ENCODE measurements around the gene NMUR1. TPM values are rescaled to one million over a fixed set of nuclear protein-coding genes. Genes with fewer than 3 reads are reported as not detected.
A peak's percentile ranks its signal among the peaks of the same experiment; 100 is the strongest.

Gene NMUR1
- total and polyA plus RNA-seq, 7 experiments from 2014 or later = 0.72 to 7.0 (median 1.4) TPM; not detected in 4

DNA sequence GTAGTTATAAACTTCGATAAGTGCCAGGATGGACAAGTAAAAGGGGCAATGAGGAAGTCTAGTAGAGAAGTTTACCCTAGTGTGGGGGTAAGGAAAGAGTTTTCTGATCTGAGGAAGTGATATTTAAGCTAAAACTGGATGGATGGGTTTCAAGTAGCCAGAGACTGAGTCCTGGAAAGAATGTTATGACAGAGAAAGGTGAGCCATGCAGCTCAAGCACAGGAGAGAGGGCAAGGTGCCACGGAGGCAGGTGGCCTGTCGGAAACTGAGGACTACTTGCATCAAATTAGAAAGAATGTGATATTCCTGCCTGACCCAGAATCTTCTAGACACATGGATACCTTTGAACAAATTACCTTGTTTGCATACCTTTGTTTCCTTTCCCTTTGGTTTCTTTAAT, 26.5 kb downstream of the NMUR1 start:
- peaks cover 0 to 11% (median 0%) of the 10 kb centered on the region in 3 experiments for H3K36me3 ChIP-seq (ENCODE audit: control insufficient read depth in 2 of 3, insufficient read depth in 3 of 3, low read length in 3 of 3)
- Mint-ChIP-seq H3K36me3 (peaks cover 0 to 38% (median 11%) of the 10 kb centered on the region in 5 donors), H3K9me3 (no peaks in the 10 kb centered on the region), H3K4me3 (no peak overlapping the region), H3K4me1 (peaks cover 0 to 2% (median 0%) of the 10 kb centered on the region in 7 donors), H3K27me3 (no peaks in the 10 kb centered on the region), H3K27ac (no peak overlapping the region)
- ATAC-seq (no peak), DNase-seq (no peak)
- no peaks in the 10 kb centered on the region for H3K9me3 ChIP-seq (ENCODE audit: control insufficient read depth in 2 of 3, low read length in 3 of 3)
- ChIA-PET POLR2A (no interaction called here), CTCF (no interaction called here)
- no peak overlapping the region for H3K27ac ChIP-seq (ENCODE audit: low read depth, low read length)
- no peaks in the 10 kb centered on the region for H3K4me1 ChIP-seq (ENCODE audit: control insufficient read depth in 2 of 2, insufficient read depth in 2 of 2, low read length in 2 of 2)
- no peak overlapping the region for H3K4me3 ChIP-seq (ENCODE audit: low read length)
- H3K27me3 ChIP-seq (ENCODE audit: control insufficient read depth in 2 of 2, insufficient read depth in 2 of 2, low read length in 2 of 2) = no peaks in the 10 kb centered on the region
- intact Hi-C loops (cut with micrococcal nuclease) = no loop called here

DNA sequence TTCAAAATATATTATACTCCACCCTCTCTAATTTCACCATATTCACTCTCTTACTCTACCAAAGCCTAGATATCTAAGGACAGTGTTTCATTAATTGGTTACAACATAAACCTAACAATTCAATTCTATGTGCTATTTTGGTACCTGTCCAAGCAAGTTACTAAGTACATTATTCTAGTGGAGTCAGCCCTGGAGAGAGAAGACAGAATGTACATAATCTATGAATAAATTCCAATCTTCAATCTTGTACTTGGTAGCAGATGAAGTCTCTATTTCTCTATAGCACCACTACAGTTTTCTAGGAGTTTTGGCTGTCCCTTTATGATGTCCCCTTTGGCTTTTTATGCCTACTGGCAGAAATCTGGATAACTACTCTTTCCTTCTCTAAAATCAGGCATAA, 27.6 kb downstream of the NMUR1 start:
- Histone ChIP-seq H3K4me3 (ENCODE audit: low read length) (no peak overlapping the region), H3K27me3 (ENCODE audit: control insufficient read depth in 2 of 2, insufficient read depth in 2 of 2, low read length in 2 of 2) (no peaks in the 10 kb centered on the region), H3K27ac (ENCODE audit: low read depth, low read length) (no peak overlapping the region), H3K9me3 (ENCODE audit: control insufficient read depth in 2 of 3, low read length in 3 of 3) (no peaks in the 10 kb centered on the region), H3K4me1 (ENCODE audit: control insufficient read depth in 2 of 2, insufficient read depth in 2 of 2, low read length in 2 of 2) (no peaks in the 10 kb centered on the region), H3K36me3 (ENCODE audit: control insufficient read depth in 2 of 3, insufficient read depth in 3 of 3, low read length in 3 of 3) (peaks cover 0 to 11% (median 0%) of the 10 kb centered on the region in 3 experiments)
- intact Hi-C loops (cut with micrococcal nuclease) = no loop called here
- H3K27ac Mint-ChIP-seq = no peak overlapping the region
- H3K9me3 Mint-ChIP-seq = no peaks in the 10 kb centered on the region
- peaks cover 0 to 34% (median 10%) of the 10 kb centered on the region in 5 donors for H3K36me3 Mint-ChIP-seq
- peaks cover 0 to 2% (median 0%) of the 10 kb centered on the region in 7 donors for H3K4me1 Mint-ChIP-seq
- DNase-seq (no peak), ATAC-seq (no peak)
- no peak overlapping the region for H3K4me3 Mint-ChIP-seq
- POLR2A ChIA-PET = no interaction called here
- CTCF ChIA-PET = no interaction called here
- H3K27me3 Mint-ChIP-seq = no peaks in the 10 kb centered on the region

DNA sequence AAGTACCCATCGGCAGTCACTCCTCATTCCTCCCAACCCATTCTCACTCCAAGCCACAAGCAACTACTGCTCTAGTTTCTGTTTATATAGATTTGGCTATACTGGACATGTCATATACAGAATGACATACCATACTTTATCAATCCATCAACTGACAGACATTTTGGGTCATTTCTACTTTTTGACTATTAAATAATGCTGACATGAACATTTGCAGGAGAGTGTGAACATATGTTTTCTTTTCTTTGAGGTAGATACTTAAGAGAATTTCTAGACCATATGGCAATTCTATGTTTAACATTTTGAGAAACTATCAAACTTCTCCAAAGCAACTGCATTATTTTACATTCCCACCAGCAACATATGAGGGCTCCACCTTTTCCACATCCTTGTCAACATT, 32.6 kb downstream of the NMUR1 start:
- DNase-seq (no peak), ATAC-seq (no peak)
- Histone ChIP-seq H3K4me3 (ENCODE audit: low read length) (no peak overlapping the region), H3K4me1 (ENCODE audit: control insufficient read depth in 2 of 2, insufficient read depth in 2 of 2, low read length in 2 of 2) (no peaks in the 10 kb centered on the region), H3K9me3 (ENCODE audit: control insufficient read depth in 2 of 3, low read length in 3 of 3) (no peaks in the 10 kb centered on the region), H3K36me3 (ENCODE audit: control insufficient read depth in 2 of 3, insufficient read depth in 3 of 3, low read length in 3 of 3) (peaks cover 0 to 2% (median 0%) of the 10 kb centered on the region in 3 experiments), H3K27me3 (ENCODE audit: control insufficient read depth in 2 of 2, insufficient read depth in 2 of 2, low read length in 2 of 2) (no peaks in the 10 kb centered on the region), H3K27ac (ENCODE audit: low read depth, low read length) (no peak overlapping the region)
- peaks cover 0 to 2% (median 0%) of the 10 kb centered on the region in 7 donors for H3K4me1 Mint-ChIP-seq
- no peaks in the 10 kb centered on the region for H3K9me3 Mint-ChIP-seq
- H3K4me3 Mint-ChIP-seq = no peak overlapping the region
- intact Hi-C loops (cut with micrococcal nuclease) = no loop called here
- no peak overlapping the region for H3K27ac Mint-ChIP-seq
- H3K27me3 Mint-ChIP-seq = peaks cover 0 to 7% (median 0%) of the 10 kb centered on the region in 5 donors
- ChIA-PET CTCF (no interaction called here), POLR2A (no interaction called here)
- peaks cover 0 to 5% (median 0%) of the 10 kb centered on the region in 5 donors for H3K36me3 Mint-ChIP-seq

DNA sequence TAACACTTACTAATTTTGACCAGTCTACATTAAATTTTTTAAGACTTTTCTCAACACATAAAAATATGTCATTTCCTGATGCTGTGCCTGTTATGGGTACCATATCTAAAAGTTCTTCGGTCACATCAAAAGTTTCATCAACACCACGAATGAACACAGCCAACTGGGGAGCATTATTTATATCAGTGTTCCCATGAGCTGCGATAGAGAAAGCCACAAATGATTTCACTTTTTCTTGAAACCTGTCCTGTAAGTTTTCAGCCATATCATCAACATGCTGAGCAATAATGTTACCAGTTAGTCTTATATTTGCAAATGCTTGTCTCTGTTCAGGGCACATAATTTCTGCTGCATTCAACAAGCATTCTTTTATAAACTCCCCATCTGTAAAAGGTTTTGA, 35.6 kb downstream of the NMUR1 start:
- no peaks in the 10 kb centered on the region for H3K36me3 ChIP-seq (ENCODE audit: control insufficient read depth in 2 of 3, insufficient read depth in 3 of 3, low read length in 3 of 3)
- ATAC-seq = no peak
- DNase-seq = no peak
- no peaks in the 10 kb centered on the region for H3K27me3 ChIP-seq (ENCODE audit: control insufficient read depth in 2 of 2, insufficient read depth in 2 of 2, low read length in 2 of 2)
- H3K4me1 ChIP-seq (ENCODE audit: control insufficient read depth in 2 of 2, insufficient read depth in 2 of 2, low read length in 2 of 2) = no peaks in the 10 kb centered on the region
- Mint-ChIP-seq H3K4me3 (no peak overlapping the region), H3K27ac (no peak overlapping the region), H3K27me3 (peaks cover 0 to 7% (median 0%) of the 10 kb centered on the region in 5 donors), H3K9me3 (no peaks in the 10 kb centered on the region), H3K36me3 (no peaks in the 10 kb centered on the region), H3K4me1 (peaks cover 0 to 2% (median 0%) of the 10 kb centered on the region in 7 donors)
- ChIA-PET CTCF (no interaction called here), POLR2A (no interaction called here)
- intact Hi-C loops (cut with micrococcal nuclease) = no loop called here
- H3K27ac ChIP-seq (ENCODE audit: low read depth, low read length) = no peak overlapping the region
- H3K9me3 ChIP-seq (ENCODE audit: control insufficient read depth in 2 of 3, low read length in 3 of 3) = no peaks in the 10 kb centered on the region
- H3K4me3 ChIP-seq (ENCODE audit: low read length) = no peak overlapping the region

DNA sequence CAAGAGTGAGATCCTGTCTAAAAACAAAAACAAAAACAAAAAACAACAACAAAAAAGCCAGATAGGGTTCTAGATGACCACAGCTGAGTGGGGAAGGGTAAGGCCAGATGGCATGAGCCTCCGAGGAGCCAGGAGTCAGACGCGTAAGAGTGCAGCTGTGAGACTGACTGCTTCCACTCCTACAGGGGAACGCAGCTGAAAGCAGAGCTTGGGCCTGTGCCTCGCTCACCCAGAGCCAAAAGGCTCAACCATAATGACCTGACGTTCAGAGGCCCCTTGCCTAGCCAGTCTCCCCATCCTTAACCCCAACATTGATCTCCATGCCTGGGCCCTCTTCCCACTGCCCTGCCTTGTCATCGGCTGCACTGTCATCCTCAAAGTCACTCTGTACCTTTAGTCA, 39.4 kb downstream of the NMUR1 start:
- H3K4me1 ChIP-seq (ENCODE audit: control insufficient read depth in 2 of 2, insufficient read depth in 2 of 2, low read length in 2 of 2) = no peaks in the 10 kb centered on the region
- H3K4me3 ChIP-seq (ENCODE audit: low read length) = no peak overlapping the region
- Mint-ChIP-seq H3K4me1 (peaks cover 0 to 10% (median 5%) of the 10 kb centered on the region in 7 donors), H3K27me3 (peaks cover 0 to 7% (median 0%) of the 10 kb centered on the region in 5 donors), H3K9me3 (no peaks in the 10 kb centered on the region), H3K27ac (no peak overlapping the region), H3K4me3 (no peak overlapping the region), H3K36me3 (peaks cover 0 to 2% (median 0%) of the 10 kb centered on the region in 5 donors)
- intact Hi-C loops (cut with micrococcal nuclease) = no loop called here
- H3K36me3 ChIP-seq (ENCODE audit: control insufficient read depth in 2 of 3, insufficient read depth in 3 of 3, low read length in 3 of 3) = no peaks in the 10 kb centered on the region
- no peak for ATAC-seq
- DNase-seq = no peak
- POLR2A ChIA-PET = interaction anchor here (0.8 kb wide), 1 partner anchor 371 kb away, joined by 3 read pairs; no protein-coding TSS in a partner anchor
- H3K9me3 ChIP-seq (ENCODE audit: control insufficient read depth in 2 of 3, low read length in 3 of 3) = no peaks in the 10 kb centered on the region
- CTCF ChIA-PET = interaction anchor here (0.8 to 1.0 kb wide), 2 partner anchors 10 to 387 kb away, joined by 3 read pairs; no protein-coding TSS in a partner anchor
- no peaks in the 10 kb centered on the region for H3K27me3 ChIP-seq (ENCODE audit: control insufficient read depth in 2 of 2, insufficient read depth in 2 of 2, low read length in 2 of 2)
- no peak overlapping the region for H3K27ac ChIP-seq (ENCODE audit: low read depth, low read length)

DNA sequence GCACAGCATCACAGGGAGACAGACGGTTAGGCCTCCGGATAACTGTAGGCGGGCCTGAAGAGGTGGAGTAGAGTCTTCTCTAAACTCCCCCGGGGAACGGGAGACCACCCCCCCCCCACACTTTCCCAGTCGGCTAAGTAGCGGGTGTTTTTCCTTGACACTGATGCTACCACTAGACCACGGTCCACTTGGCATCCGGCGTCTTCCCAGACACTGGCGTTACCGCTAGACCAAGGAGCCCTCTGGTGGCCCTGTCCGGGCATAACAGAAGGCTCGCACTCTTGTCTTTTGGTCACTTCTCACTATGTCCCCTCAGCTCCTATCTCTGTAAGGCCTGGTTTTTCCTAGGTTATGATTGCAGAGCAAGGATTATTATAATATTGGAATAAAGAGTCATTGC, 40.3 kb downstream of the NMUR1 start:
- Histone ChIP-seq H3K4me1 (ENCODE audit: control insufficient read depth in 2 of 2, insufficient read depth in 2 of 2, low read length in 2 of 2) (no peaks in the 10 kb centered on the region), H3K9me3 (ENCODE audit: control insufficient read depth in 2 of 3, low read length in 3 of 3) (no peaks in the 10 kb centered on the region), H3K27ac (ENCODE audit: low read depth, low read length) (no peak overlapping the region), H3K4me3 (ENCODE audit: low read length) (no peak overlapping the region), H3K36me3 (ENCODE audit: control insufficient read depth in 2 of 3, insufficient read depth in 3 of 3, low read length in 3 of 3) (no peaks in the 10 kb centered on the region), H3K27me3 (ENCODE audit: control insufficient read depth in 2 of 2, insufficient read depth in 2 of 2, low read length in 2 of 2) (no peaks in the 10 kb centered on the region)
- ChIA-PET CTCF (interaction anchor here (0.8 to 1.0 kb wide), 2 partner anchors 9 to 386 kb away, joined by 3 read pairs; no protein-coding TSS in a partner anchor), POLR2A (no interaction called here)
- no peak overlapping the region for H3K4me3 Mint-ChIP-seq
- no peaks in the 10 kb centered on the region for H3K9me3 Mint-ChIP-seq
- DNase-seq = no peak
- no peak overlapping the region for H3K27ac Mint-ChIP-seq
- intact Hi-C loops (cut with micrococcal nuclease) = no loop called here
- H3K4me1 Mint-ChIP-seq = peaks cover 0 to 10% (median 5%) of the 10 kb centered on the region in 7 donors
- peaks cover 0 to 7% (median 0%) of the 10 kb centered on the region in 5 donors for H3K27me3 Mint-ChIP-seq
- ATAC-seq = no peak
- peaks cover 0 to 2% (median 0%) of the 10 kb centered on the region in 5 donors for H3K36me3 Mint-ChIP-seq

DNA sequence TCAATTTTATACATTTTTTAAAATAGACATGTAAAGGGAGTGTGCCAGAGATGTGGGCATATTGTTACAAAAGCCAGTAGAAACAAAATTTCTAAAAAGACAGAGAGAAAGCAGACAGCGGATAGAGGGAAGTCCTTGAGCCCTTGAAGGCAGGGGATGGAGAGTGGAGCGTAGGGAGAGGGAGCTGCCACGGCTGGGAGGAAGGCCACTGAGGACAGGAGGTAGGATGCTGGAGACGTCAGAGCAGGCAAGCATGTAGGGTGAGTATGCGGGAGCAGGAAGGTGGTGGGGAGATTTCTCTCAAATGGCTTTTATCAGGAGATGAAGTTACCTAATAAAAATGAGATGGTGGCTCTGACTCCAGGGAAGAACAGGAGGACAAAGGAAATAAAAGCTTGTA, 41.9 kb downstream of the NMUR1 start:
- ChIA-PET CTCF (no interaction called here), POLR2A (interaction anchor here (1.4 kb wide), 1 partner anchor 28 kb away, joined by 3 read pairs; no protein-coding TSS in a partner anchor)
- Histone ChIP-seq H3K36me3 (ENCODE audit: control insufficient read depth in 2 of 3, insufficient read depth in 3 of 3, low read length in 3 of 3) (no peaks in the 10 kb centered on the region), H3K4me3 (ENCODE audit: low read length) (no peak overlapping the region), H3K27ac (ENCODE audit: low read depth, low read length) (no peak overlapping the region), H3K4me1 (ENCODE audit: control insufficient read depth in 2 of 2, insufficient read depth in 2 of 2, low read length in 2 of 2) (peaks cover 0 to under 1% of the 10 kb centered on the region in 2 donors), H3K9me3 (ENCODE audit: control insufficient read depth in 2 of 3, low read length in 3 of 3) (no peaks in the 10 kb centered on the region), H3K27me3 (ENCODE audit: control insufficient read depth in 2 of 2, insufficient read depth in 2 of 2, low read length in 2 of 2) (no peaks in the 10 kb centered on the region)
- no peaks in the 10 kb centered on the region for H3K9me3 Mint-ChIP-seq
- H3K27ac Mint-ChIP-seq = peak overlapping the region in 1 of 9 donors; percentile 15
- no peak for ATAC-seq
- no peak for DNase-seq
- no peak overlapping the region for H3K4me3 Mint-ChIP-seq
- intact Hi-C loops (cut with micrococcal nuclease) = no loop called here
- H3K27me3 Mint-ChIP-seq = peaks cover 0 to 3% (median 0%) of the 10 kb centered on the region in 5 donors
- H3K4me1 Mint-ChIP-seq = peaks cover 0 to 10% (median 6%) of the 10 kb centered on the region in 7 donors
- peaks cover 0 to 2% (median 0%) of the 10 kb centered on the region in 5 donors for H3K36me3 Mint-ChIP-seq

Measured in naive thymus-derived CD4-positive, alpha-beta T cell (primary cell).